Esophagus squamous epithelium (tissue), 5 donors: Measurements from ENCODE around the gene CINP. TPM values are rescaled to one million over a fixed set of nuclear protein-coding genes. Genes with fewer than 3 reads are reported as not detected.

ENCODE experiments used
- DNase-seq: peaks from one replicate; lab custom pipeline; 2025; lab: John Stamatoyannopoulos, UW
- H3K27ac ChIP-seq, 4 donors: fragments of 200-600 bp; sonication (generic); one replicate each; pipeline ENCODE4 v1.5.1; 2016 to 2019; ENCODE audit warnings: mild to moderate bottlenecking in 1 of 4
- H3K27me3 ChIP-seq, 4 donors: fragments of 200-600 bp; sonication (generic); 1 replicate in 3 of 4; 2 replicates in 1 of 4; pipeline versions ENCODE4 v1.5.1 to v1.6.0; 2017 to 2021; ENCODE audit warnings: antibody characterized with exemption in 1 of 4
- H3K36me3 ChIP-seq, 3 donors: fragments of 200-600 bp; sonication (generic); one replicate each; pipeline ENCODE4 v1.5.1; 2016 to 2019
- H3K4me1 ChIP-seq, 3 donors: fragments of 200-600 bp; sonication (generic); one replicate each; pipeline ENCODE4 v1.5.1; 2017 to 2019
- H3K4me3 ChIP-seq, 4 donors: fragments of 200-600 bp; sonication (generic); 1 replicate in 3 of 4; 2 replicates in 1 of 4; pipeline ENCODE4 v1.5.1; 2016 to 2019; ENCODE audit warnings: mild to moderate bottlenecking in 2 of 4, moderate library complexity in 1 of 4
- H3K9me3 ChIP-seq, 3 donors: fragments of 200-600 bp; sonication (generic); one replicate each; pipeline ENCODE4 v1.5.1; 2016 to 2019
- POLR2A ChIP-seq, 4 donors: fragments of 450-650 bp; IDR thresholded peaks; one replicate each; pipeline ENCODE4 v1.6.1; 2017; ENCODE audit warnings: antibody characterized with exemption in 4 of 4, mild to moderate bottlenecking in 4 of 4, moderate library complexity in 3 of 4
- WGBS, 2 donors: methylation state at CpG; one replicate each; pipeline ENCODE4 v1.1.5; 2018; 5-methylcytosine and 5-hydroxymethylcytosine counted together
- intact Hi-C: fragments of 100-400 bp; cut with DNase I; formaldehyde crosslinking; loops from one replicate; pipeline ENCODE4 v1.15.0; 2022
- total RNA-seq, 4 donors: library from RNA; depleted of rRNA; stranded (reverse); fragments of >200 nt; gene quantifications; one replicate each; pipeline ENCODE4 v1.1.0, GENCODE V29; 2016
- TF ChIP-seq, protein P1 (sequence below), 6 experiments: fragments of 450-650 bp in 4 of 6; fragments of 200-600 bp in 2 of 6; sonication (generic) in 2 of 6; IDR thresholded peaks; one replicate each; pipeline ENCODE4 v1.5.1; 2016 to 2019; ENCODE audit warnings: antibody characterized with exemption in 6 of 6, mild to moderate bottlenecking in 4 of 6, moderate library complexity in 4 of 6
- donor health status: DM: yes; HTN: yes; CAD: no.

CINP gene
- total RNA-seq, 4 donors from 2014 or later, result 23.2 to 42.4 (median 38.0) TPM

DNA sequence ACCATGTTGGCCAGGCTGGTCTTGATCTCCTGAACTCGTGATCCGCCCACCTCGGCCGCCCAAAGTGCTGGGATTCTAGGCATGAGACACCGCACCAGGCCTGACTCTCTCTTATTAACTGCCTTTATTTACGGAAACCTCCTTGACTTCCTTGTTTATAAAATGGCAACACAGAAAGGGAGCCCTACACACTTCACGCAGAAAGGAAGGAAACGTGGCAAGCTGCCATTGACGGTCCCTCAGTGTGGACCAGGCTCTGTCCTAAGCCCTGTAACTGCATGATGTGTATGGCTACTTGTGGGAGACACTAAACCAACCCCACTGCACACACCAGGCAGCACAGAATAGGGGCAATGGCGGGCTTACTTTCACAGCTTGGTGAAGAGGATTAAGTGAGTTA is 11.7 kb downstream of the CINP start:
- intact Hi-C loops, result no loop called here
- peak overlapping the region in 3 of 4 donors; percentile 10 to 55 (median 31) for H3K27ac ChIP-seq
- H3K4me3 ChIP-seq, result no peak overlapping the region
- DNase-seq, result no peak
- peaks cover 7 to 100% (median 46%) of the 10 kb centered on the region in 3 donors for H3K36me3 ChIP-seq
- peaks cover 0 to 6% (median 0%) of the 10 kb centered on the region in 3 donors for H3K4me1 ChIP-seq
- H3K9me3 ChIP-seq, result no peaks in the 10 kb centered on the region
- TF ChIP-seq, protein P1, sequence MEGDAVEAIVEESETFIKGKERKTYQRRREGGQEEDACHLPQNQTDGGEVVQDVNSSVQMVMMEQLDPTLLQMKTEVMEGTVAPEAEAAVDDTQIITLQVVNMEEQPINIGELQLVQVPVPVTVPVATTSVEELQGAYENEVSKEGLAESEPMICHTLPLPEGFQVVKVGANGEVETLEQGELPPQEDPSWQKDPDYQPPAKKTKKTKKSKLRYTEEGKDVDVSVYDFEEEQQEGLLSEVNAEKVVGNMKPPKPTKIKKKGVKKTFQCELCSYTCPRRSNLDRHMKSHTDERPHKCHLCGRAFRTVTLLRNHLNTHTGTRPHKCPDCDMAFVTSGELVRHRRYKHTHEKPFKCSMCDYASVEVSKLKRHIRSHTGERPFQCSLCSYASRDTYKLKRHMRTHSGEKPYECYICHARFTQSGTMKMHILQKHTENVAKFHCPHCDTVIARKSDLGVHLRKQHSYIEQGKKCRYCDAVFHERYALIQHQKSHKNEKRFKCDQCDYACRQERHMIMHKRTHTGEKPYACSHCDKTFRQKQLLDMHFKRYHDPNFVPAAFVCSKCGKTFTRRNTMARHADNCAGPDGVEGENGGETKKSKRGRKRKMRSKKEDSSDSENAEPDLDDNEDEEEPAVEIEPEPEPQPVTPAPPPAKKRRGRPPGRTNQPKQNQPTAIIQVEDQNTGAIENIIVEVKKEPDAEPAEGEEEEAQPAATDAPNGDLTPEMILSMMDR (IDR thresholded peaks at IDR 0.05), result no peak
- TF ChIP-seq POLR2A (IDR thresholded peaks at IDR 0.05), result no peak
- no peaks in the 10 kb centered on the region for H3K27me3 ChIP-seq
- WGBS, 2 donors, result 82 to 92% methylated on average over 7 to 10 of the region's 10 CpGs

DNA sequence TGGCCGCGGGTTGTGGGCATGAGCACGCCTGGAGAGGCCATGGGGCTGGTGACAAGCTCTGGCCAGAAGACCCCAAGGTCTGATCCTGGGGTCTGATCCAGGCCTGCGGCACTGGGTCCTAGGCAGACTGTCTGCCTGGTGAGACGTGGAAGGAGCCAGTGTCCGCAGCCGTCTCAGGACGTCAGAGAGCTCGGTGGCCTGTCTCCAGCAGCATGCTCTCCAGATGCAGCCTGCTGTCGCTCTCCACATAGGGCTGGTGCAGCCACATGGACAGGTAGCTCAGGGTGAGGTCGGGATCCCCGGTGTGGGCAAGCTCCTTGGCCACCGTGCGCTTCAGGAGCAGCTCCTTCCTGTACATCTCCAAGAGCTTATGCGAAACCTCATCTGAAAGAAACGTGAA is 14.3 kb downstream of the CINP start:
- no peak for TF ChIP-seq POLR2A (IDR thresholded peaks at IDR 0.05)
- TF ChIP-seq, protein P1 (IDR thresholded peaks at IDR 0.05), result no peak
- WGBS, 2 donors, result 82 to 87% methylated on average over 4 to 10 of the region's 16 CpGs
- peaks cover 0 to 6% (median 0%) of the 10 kb centered on the region in 3 donors for H3K4me1 ChIP-seq
- H3K36me3 ChIP-seq, result peaks cover 0 to 100% (median 48%) of the 10 kb centered on the region in 3 donors
- no peaks in the 10 kb centered on the region for H3K27me3 ChIP-seq
- intact Hi-C loops, result no loop called here
- H3K9me3 ChIP-seq, result no peaks in the 10 kb centered on the region
- no peak overlapping the region for H3K4me3 ChIP-seq
- no peak overlapping the region for H3K27ac ChIP-seq
- no peak for DNase-seq

DNA sequence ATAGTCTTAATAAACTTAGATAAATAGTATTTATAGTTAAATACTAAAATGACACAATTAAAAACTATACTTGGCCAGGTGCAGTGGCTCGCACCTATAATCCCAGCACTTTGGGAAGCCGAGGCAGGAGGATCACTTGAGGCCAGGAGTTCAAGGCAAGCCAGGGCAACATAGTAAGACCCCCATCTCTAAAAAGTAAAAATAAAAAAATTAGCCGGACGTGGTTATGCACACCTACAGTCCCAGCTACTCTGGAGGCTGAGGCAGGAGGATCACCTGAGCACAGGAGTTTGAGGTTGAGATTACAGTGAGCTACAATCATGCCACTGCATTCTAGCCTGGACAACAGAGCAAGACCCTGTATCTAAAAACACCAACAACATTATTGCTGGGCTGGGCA is 16.0 kb downstream of the CINP start:
- Histone ChIP-seq H3K27ac (no peak overlapping the region), H3K4me3 (no peak overlapping the region), H3K9me3 (no peaks in the 10 kb centered on the region), H3K4me1 (peaks cover 0 to 1% (median 0%) of the 10 kb centered on the region in 3 donors), H3K27me3 (no peaks in the 10 kb centered on the region), H3K36me3 (peaks cover 0 to 100% (median 51%) of the 10 kb centered on the region in 3 donors)
- TF ChIP-seq, protein P1 (IDR thresholded peaks at IDR 0.05), result no peak
- no peak for TF ChIP-seq POLR2A (IDR thresholded peaks at IDR 0.05)
- 90 to 98% methylated on average over 4 of the region's 4 CpGs for whole genome bisulfite sequencing, 2 donors
- DNase-seq, result no peak
- intact Hi-C loops, result no loop called here

DNA sequence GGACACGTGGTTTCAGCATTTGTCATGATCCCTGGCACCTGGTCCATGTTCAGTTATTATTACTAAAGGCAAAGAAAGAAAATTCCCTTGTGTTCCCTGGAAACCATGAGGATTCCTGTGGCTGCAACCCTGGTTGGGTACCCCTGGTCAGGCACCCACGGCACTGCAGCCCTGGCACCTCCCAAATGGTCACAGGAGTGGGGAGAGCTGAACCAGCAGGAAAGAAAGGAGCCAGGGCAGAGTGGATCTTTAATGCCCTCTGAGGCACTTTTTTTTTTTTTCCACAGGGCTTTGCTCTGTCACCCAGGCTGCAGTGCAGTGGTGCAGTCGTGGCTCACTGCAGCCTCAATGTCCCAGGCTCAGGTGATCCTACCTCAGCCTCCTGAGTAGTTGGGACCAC is 17.5 kb downstream of the CINP start:
- Histone ChIP-seq H3K9me3 (no peaks in the 10 kb centered on the region), H3K4me1 (no peaks in the 10 kb centered on the region), H3K27me3 (no peaks in the 10 kb centered on the region), H3K27ac (no peak overlapping the region), H3K4me3 (no peak overlapping the region), H3K36me3 (peaks cover 0 to 100% (median 51%) of the 10 kb centered on the region in 3 donors)
- 81 to 86% methylated on average over 2 to 3 of the region's 3 CpGs for WGBS, 2 donors
- DNase-seq, result no peak
- intact Hi-C loops, result no loop called here
- TF ChIP-seq, protein P1 (IDR thresholded peaks at IDR 0.05), result no peak
- TF ChIP-seq POLR2A (IDR thresholded peaks at IDR 0.05), result no peak

DNA sequence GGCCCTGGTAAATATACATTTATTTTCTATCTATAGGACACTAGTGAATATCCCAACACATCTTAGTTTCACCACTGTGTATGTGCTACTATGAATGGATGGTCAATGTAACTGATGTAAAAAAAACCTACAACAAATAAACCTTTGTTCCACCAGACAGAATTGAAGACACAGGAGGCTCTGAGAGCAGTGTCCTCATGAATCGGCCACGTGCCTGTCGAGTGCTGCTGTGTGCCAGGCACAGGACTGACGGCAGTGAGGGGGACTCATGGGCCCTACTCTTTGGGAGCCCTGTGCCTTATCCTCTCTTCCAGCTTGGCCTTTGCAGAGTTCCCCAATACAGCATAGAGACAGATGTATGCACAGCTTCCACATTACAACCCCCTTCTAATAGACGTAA is 18.2 kb downstream of the CINP start:
- H3K4me3 ChIP-seq, result no peak overlapping the region
- no peak for DNase-seq
- WGBS, 2 donors, result 86 to 92% methylated on average over 2 to 5 of the region's 5 CpGs
- intact Hi-C loops, result no loop called here
- TF ChIP-seq, protein P1 (IDR thresholded peaks at IDR 0.05), result no peak
- TF ChIP-seq POLR2A (IDR thresholded peaks at IDR 0.05), result no peak
- H3K36me3 ChIP-seq, result peaks cover 0 to 99% (median 47%) of the 10 kb centered on the region in 3 donors
- H3K9me3 ChIP-seq, result no peaks in the 10 kb centered on the region
- H3K4me1 ChIP-seq, result no peaks in the 10 kb centered on the region
- H3K27me3 ChIP-seq, result no peaks in the 10 kb centered on the region
- no peak overlapping the region for H3K27ac ChIP-seq
